ENCODE results near the gene RNLS. TPM values are rescaled to one million over a fixed set of nuclear protein-coding genes. Genes with fewer than 3 reads are reported as not detected.

The RNLS gene
- total RNA-seq, 1 donor from 2014 or later: 2.2 TPM

DNA sequence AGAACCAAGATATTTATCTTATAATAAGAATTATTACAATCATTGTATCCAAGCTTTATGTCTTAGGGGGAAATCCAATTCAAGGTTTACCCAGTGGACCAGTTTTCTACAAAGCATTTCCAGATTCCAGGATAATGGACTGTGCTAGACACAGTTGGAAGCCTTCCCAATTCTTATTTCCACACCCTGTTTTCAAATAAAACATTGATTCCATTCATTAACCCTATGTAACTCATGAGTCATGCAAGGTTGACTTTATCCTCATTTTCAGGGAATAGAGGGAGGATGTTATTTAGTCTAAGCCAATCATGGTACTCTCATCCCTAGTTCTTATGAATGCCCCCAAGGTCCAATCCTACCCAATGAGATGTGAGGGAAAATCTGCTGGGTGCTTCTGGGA lies 145.7 kb downstream of the RNLS start:
- no peak for DNase-seq (ENCODE audit: low read depth, low spot score)

DNA sequence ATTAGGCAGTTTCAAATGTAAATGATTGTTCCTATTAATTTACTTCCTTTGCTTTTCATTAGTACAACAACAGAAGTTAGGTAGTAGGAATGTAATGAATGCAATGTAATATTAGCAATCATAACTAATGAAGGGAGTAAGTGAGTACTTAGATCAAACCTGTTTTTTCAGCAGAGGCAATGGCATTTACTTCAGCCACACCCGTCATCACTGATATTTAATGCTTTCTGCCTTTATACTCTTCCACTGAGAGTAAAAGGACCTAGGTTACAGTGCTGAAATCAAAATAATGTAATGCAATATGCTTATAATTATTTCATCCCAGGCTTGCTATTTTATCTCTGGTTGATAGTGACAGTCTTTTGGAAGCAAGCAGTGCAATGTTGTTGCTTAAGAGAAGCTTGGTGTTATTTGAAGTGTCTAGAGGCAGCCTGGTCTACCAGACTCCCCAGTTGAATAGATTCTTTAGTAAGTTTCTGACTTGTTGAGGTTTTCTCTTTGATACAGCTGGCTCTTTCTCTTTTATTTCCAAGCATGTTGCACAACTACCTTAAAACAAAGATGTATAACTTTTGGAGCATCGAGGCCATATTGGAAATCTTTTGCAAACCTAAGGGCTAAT lies 149.4 kb downstream of the RNLS start:
- no peak for DNase-seq (ENCODE audit: low read depth, low spot score)

DNA sequence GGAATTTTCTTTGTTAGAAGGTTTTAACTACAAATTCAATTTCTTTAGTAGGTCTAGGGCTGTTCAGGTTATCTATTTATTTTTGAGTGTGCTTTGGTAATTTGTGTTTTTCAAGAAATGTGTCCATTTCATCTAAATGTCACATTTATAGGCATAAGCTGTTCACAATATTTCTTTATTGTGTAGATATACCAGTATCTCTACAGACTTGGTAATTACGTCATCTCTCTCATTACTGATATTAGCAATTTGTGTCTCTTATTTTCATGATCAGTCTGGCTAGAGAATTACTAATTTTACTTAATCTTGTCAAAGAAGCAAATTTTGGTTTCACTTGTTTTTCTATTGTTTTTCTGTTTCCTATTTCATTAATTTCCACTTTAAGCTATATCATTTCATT lies 152.0 kb downstream of the RNLS start:
- DNase-seq (ENCODE audit: low read depth, low spot score): no peak

DNA sequence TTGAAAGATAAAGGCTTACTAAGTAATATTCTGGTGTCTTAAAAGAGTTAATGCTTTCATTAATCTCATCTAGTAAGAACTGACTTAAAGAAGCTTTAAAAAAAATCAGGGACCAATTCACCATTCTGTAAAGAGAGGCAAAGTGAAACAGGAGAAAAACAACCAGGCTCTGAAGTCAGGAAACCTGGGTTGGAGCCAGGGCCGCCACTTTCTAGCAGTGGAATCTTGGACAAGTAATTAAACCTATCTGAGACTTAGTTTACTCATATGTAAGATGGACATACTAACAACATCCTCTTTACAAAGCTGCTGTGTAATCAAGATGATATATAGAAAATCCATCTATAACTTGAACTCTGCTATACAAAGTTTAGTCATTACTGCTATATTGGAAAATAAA lies 154.1 kb downstream of the RNLS start:
- no peak for DNase-seq (ENCODE audit: low read depth, low spot score)

DNA sequence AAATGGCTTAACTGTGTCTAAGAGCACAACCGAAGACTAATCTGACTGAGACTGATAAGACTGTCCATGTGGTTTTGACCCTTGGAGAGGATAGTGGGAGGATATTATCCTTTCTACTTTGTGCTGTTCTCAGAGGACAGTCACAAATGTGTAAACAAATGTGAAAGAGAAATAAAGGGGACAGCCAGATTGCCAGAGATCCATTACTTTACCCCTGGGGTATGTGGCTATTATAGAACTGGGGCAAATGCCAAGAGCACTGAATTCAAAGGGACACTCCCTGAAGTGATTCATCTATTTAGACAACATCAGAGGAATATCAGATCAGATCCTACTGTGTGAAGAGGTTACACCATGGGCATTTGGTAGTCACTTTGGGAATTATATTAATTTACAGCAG lies 154.7 kb downstream of the RNLS start:
- no peak for DNase-seq (ENCODE audit: low read depth, low spot score)

DNA sequence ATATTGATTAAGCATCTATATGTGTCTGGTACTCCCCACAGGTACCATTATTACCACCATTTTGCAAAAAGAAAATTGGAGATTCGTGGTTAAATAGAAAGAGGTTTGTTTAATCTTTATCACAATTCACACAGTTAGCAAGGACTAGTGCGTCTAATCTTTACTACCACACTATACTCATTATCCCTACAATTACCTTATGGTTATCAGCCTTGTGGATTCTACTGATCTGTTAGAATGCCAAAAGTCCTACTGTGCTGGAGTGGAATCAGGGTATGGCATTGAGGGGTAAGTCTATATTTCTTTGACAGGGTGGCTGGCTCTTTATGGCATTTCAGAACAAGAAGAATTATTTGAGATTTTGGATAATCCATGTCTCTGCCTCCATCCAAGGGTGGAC lies 156.1 kb downstream of the RNLS start:
- DNase-seq (ENCODE audit: low read depth, low spot score): no peak

DNA sequence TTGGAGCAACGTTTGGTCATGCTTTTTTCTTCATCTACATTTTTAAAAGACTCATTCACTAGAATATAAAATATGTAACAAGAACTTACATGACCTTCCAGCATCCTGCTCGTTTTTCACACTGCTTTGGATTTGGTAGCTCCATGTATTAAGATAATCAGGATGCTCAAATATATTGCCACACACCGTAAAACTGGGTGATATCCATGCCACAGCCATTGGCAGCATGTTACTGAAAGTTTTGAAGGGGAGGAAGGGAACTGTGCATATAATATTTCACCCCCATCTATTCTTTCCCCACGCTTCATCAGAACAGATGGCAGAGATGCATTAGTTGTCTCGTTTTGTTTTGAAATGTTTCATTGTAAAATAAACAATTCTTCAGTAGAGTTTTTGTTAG lies 158.2 kb downstream of the RNLS start:
- DNase-seq (ENCODE audit: low read depth, low spot score): no peak

DNA sequence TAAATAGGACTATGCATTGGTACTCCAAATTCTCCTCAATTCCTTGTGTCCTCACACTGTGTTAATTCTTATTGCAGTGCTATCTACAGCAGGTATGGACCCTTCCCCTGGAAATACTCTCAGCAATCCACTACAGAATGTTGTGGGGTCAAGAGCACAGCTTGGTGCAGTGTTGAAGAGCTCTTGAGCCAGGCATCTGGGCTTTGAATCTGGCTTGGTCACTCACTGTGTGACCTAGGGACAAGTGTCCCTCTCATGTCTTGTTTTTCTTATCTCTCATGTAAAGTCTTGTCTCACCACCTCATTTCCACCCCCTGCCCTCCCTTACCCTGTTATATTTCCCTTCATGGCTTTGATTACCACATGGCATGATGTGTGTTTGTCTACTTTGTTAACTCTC lies 159.4 kb downstream of the RNLS start:
- DNase-seq (ENCODE audit: low read depth, low spot score): no peak

DNA sequence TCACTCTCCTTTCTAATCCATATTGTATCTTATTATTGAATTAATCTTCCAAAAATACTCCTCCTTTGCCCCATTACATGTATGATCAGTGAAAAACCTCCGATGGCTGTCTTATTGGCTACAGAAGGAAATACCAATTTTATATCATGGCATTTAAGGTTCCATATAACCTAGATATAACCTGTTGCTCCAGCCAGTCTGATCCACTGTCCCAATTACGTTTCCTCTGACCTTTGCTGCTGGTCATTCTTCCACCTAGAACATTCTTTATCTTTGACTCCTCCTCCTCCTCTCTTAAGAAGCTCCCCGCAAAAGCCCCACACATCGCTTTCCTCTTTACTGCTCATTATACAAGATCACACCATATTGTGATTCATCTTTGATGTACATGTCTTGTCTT lies 161.5 kb downstream of the RNLS start:
- DNase-seq (ENCODE audit: low read depth, low spot score): no peak

DNA sequence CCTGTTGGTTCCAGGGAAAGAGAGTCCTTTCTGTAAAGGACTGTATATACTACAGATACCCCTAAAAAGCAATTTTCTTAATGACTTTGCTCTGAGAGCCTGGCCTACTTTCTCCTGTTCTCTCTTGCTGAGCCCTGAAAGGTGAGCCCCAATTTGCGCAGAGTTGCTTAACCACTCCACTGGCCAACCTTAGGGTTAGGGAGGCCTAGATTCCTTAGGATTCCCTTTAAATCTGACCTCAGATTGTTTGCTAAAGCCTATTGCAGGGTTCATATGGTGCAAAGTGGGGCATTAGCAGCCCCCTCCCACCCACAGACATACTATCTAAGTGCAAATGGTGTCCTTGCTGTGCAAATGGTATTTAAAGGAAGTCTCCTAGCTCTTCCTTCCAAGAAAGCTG lies 164.2 kb downstream of the RNLS start:
- no peak for DNase-seq (ENCODE audit: low read depth, low spot score)

DNA sequence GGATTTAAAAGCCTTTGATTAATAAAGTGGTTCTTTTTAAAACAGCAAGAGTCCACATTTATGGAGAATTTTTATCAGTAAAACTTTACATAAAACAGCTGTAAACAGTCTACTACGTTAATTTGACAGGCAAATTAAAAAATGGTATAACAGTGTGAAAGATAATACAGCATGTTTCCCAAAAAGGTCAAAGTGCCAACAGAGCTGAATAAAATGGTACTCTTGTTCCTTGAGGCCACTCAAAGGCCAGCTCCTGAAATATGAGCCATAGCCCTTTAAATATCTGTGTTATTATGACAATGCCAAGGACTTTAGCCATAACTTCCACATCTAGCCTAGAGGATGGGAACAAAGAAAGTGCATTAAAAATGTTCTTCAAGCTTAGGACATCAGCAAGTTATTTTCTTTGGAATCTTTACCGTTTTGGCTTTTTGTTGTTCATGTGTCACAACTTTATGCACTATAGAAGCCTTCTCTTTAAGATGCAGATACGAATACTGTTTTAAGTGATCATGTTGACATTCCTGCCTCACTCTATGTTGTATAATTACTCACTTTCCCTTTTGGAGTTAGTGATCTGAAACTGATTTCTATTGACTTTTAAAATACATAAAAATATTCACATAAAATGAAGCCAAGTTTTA lies 165.6 kb downstream of the RNLS start:
- DNase-seq (ENCODE audit: low read depth, low spot score): no peak

DNA sequence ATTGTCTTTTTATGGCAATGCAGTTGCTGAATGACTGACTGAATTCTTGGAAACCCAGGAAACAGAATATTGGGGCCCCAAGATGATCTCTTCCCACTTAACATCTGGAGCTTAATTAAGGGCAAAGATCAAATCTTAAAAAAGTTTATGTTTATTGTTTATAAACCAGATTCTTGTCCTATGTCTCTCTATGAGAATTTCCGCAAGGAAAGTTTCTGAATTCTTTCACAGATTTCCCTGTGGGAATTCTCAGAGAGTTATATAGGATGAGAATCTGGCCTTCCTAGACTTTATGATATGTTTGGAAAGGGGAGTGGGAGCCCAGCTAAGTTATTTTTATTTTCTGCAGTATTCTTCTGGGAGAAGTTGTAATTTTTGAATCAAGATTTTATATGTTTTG lies 166.3 kb downstream of the RNLS start:
- DNase-seq (ENCODE audit: low read depth, low spot score): no peak

DNA sequence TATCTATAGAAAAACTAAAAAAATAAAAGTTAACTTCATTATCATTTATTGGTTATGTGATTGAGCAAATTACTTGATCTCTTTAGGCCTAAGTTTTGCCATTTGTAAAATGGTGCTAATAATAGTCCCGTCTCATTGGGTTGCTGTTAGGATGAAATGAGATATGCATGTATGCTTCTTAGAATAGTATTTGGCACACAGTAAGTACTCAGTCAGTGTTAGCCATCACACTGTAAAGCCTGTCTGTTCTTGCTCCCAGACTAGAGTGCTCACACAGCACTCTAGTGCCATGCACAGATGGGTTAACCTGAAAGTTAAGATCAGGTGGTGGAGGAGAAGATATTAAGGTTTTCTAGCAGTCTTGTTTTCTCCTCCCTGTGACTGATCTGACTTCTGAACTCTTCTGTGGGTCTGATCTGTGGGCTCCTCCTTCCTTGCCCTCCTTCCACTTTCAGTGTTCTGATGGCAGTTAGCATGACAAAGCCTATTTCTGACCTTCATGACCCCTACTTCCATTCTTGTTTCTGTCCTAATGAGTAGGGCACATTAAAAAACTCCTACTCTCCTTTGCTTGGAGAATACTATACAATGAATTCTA lies 167.5 kb downstream of the RNLS start:
- DNase-seq (ENCODE audit: low read depth, low spot score): no peak

DNA sequence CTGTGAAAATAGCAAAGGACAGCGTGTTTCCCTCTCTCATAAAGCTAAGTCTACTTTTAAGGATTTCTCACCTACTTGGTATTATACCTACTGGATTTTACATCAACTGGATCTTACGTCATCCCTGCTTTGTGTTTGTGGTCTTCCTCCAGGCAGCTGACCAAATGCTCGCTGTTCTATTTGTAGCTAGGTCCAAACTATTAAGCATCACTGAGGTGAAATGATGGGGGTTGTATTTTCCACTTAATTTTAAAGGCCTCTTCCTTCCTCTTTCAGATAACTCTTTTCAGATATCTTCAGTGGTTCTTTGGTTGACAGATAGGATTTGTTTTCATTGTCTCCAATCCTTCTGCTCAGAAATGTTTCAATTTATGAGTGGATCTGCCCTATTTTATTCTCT lies 169.7 kb downstream of the RNLS start:
- DNase-seq (ENCODE audit: low read depth, low spot score): no peak

DNA sequence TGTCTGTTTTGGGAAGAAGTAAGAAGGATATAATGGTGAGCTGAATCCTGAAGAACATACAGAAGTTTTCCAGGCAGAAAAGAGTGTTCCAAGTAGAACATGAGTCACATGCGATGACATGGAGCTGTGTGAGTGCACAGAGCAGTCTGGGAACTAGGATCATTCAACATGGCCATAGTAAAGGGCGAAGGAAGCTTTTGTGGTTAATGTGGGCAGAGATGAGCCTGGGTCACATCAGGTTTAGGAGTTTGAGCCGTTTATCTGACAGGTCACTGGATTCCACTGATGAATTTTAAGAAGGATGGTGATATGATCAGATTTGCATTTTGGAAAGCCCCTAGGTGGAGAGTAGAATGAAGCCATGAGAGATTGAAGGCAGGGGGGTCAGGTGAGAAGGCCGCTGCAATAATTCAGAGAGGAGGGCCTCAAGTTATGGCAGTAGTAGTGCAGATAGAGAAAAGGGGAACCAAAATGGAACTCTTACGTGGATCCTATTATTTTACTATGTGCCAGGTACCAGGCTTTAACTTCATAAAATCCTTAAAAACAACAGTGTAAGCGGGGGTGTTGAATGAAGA lies 171.3 kb downstream of the RNLS start:
- DNase-seq (ENCODE audit: low read depth, low spot score): no peak

DNA sequence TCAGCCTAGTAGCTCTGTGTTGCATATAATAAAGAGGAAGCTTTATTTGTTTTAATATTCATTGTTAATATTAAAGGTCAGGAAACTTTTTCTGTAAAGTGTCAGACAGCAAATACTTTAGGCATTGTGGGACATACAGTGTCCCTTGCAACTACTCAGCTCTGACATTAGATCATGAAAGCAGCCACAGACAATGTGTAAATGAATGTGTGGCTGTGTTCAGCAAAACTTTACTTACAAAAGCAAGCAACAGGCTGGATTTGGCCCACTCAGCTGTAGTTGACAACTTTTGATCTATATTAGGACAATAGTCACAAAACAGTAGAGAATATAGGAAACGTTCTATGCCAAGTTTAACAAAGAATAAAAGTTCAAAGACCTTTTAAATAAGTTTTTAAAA lies 173.3 kb downstream of the RNLS start:
- DNase-seq (ENCODE audit: low read depth, low spot score): no peak

DNA sequence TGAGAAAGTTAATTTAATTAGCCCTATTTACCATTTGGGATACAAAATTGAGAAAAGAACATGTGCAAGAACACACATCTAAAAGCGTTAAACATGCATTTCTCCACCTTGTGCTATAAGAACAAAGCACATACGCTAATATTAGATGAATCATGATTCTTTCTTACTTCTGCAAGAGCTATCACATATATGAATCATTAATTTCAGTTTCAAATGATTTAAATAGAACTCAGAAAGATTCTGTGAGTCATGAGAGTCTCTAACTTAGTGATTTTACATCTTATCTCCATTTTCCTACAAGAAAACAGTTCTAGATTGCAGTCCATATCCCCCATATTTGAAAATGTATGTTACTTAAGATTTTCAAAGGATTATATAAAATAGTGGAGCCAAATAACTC lies 173.9 kb downstream of the RNLS start:
- no peak for DNase-seq (ENCODE audit: low read depth, low spot score)

DNA sequence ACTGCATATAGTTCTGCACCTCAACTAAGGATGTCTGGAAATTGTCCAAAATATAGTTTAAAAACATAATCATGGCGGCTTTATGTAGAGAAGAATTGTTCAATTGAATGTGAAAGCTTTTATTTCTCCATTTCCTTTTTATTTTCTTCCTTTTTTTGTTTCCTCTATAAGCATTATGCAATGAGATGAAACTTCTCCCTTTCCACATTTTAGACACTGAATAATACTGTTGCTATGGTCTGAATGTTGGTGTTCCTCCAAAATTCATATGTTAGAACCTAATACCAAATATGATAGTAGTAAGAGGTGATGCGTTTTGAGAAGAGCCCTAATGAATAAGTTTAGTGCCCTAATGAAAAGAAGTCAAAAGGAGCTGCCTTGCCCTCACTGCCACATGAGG lies 175.0 kb downstream of the RNLS start:
- no peak for DNase-seq (ENCODE audit: low read depth, low spot score)

DNA sequence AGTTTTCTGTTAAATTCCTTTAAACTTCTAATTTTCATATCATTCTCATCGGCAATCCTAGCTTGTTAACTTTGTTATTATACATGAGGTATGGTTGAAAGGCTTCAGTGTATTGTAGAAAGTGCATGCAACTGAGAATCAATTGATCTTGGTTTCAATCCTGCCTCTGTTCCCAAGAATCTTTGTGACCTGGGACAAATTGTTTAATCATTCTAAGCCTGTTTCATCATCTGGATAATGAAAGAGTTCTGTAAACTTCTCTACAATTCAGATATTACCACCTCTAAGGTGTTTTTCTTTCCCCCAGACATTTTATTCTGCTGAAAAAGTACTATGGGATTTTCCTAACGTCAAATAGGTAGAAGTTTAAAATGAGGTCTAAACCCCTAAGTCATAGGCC lies 179.0 kb downstream of the RNLS start:
- DNase-seq (ENCODE audit: low read depth, low spot score): no peak

DNA sequence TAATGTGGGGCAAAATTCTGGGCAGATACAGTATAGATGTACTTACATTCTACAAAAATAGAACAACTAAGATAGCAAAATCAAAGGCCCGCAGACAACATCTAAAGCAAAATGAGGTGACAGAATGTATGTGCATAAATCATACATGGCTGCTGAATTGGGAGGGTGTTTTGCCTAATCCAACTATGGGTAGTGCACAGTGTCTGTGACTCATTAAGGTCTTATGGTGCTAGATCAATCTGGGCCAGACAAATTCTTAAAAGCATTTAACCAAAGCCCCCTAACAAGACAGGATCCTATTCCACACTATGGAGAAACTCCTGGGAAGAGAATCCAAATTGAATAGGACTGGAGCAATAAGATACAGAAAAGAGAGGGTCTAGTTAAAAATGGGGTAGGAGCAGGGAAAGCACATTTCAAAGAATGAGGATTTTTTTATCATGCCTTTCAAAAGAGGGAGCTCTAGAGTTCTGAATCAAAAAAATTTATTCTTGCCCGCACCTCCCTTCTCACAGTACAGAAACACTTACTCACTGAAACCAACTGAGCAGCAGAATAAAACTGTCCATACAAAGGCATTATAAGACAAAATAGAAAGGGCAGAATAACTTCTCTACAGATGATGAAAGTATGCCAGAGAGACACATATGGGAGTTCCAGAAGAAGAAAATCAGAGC lies 181.3 kb downstream of the RNLS start:
- DNase-seq (ENCODE audit: low read depth, low spot score): no peak

DNA sequence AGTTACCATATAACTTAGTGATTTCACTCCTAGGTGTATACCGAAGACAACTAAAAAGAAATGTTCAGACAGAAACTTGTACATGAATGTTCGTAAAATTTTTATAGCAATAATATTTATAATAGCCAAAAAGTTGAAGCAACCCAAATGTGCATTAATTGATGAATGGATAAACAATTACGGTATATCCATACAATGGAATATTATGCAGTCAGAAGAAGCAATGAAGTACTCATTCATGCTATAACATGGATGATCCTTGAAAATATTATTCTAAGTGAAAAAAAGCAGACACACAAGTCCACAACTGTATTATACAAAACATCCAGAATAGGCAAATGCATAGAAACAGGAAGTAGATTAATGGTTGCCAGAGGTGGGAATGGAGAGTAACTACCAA lies 183.9 kb downstream of the RNLS start:
- no peak for DNase-seq (ENCODE audit: low read depth, low spot score)

DNA sequence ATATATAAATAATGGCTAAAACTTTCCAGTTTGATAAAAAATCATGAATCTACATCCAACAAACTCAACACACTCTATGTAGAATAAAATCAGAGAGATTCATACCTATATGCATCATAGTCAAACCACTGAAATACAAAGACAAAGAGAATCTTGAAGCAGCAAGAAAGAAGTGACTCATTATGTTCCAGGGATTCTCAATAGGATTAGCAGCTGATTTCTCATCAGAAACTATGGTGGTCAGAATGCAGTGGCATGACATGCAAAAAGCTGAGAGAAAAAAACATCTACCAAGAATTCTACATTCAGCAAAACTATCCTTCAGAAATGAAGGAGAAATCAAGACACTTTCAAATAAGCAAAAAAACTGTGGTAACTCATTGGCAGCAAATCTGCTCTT lies 187.4 kb downstream of the RNLS start:
- DNase-seq (ENCODE audit: low read depth, low spot score): no peak
